Measurements from ENCODE around the gene CACNG7. TPM values are rescaled to one million over a fixed set of nuclear protein-coding genes. Genes with fewer than 3 reads are reported as not detected.
A peak's percentile ranks its signal among the peaks of the same experiment; 100 is the strongest.

Gene CACNG7
- total and polyA plus RNA-seq, 4 donors: not detected

GRCh38 chr19:53876651-53877224 lies 32.3 kb upstream of the CACNG7 start:
- Histone ChIP-seq H3K9me3 (ENCODE audit: control insufficient read depth in 4 of 4, insufficient read depth in 3 of 4, low read length in 3 of 4) (no peaks in the 10 kb centered on the region), H3K27me3 (ENCODE audit: control insufficient read depth in 3 of 3, insufficient read depth in 3 of 3, low read length in 2 of 3) (peaks cover 0 to 18% (median 16%) of the 10 kb centered on the region in 3 donors), H3K9ac (ENCODE audit: insufficient read depth in 1 of 2, low read length in 2 of 2) (no peak overlapping the region), H3K36me3 (ENCODE audit: control insufficient read depth in 4 of 4, insufficient read depth in 4 of 4, low read length in 4 of 4) (peaks cover 14 to 23% (median 19%) of the 10 kb centered on the region in 4 donors), H3K27ac (ENCODE audit: low read depth in 1 of 2, low read length in 1 of 2) (no peak overlapping the region), H3K4me1 (ENCODE audit: control insufficient read depth in 5 of 5, insufficient read depth in 5 of 5, low read length in 5 of 5) (peaks cover 0 to 14% (median 7%) of the 10 kb centered on the region in 5 donors), H3K4me3 (no peak overlapping the region)
- ATAC-seq (ENCODE audit: insufficient read depth, low FRiP score) (no peak), DNase-seq (no peak)
- WGBS, 2 donors: 73 to 91% methylated on average over 6 of the region's 6 CpGs
- no peak for TF ChIP-seq CTCF (IDR thresholded peaks at IDR 0.05; ENCODE audit: control extremely low read depth, extremely low read depth)

DNA sequence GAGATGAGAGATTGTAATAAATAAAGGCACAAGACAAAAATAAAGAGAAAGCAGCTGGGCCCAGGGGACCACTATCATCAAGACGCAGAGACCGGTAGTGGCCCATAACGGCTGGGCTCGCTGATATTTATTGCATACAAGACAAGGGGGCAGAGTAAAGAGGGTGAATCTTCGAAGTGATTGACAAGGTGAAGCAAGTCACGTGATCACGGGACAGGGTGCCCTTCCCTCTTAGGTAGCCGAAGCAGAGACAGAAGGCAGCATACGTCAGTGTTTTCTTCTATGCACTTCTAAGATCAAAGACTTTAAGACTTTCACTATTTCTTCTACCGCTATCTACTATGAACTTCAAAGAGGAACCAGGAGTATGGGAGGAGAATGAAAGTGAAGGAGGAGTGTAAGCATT lies 31.7 kb upstream of the CACNG7 start:
- 77 to 84% methylated on average over 10 of the region's 10 CpGs for WGBS, 2 donors

GRCh38 chr19:53878776-53879139 lies 30.3 kb upstream of the CACNG7 start:
- DNase-seq: no peak
- no peak for ATAC-seq (ENCODE audit: insufficient read depth, low FRiP score)
- 30 to 43% methylated on average over 12 of the region's 12 CpGs for WGBS, 2 donors
- TF ChIP-seq CTCF (IDR thresholded peaks at IDR 0.05; ENCODE audit: control extremely low read depth, extremely low read depth): no peak
- peaks cover 0 to 30% (median 23%) of the 10 kb centered on the region in 3 donors for H3K27me3 ChIP-seq (ENCODE audit: control insufficient read depth in 3 of 3, insufficient read depth in 3 of 3, low read length in 2 of 3)
- H3K9me3 ChIP-seq (ENCODE audit: control insufficient read depth in 4 of 4, insufficient read depth in 3 of 4, low read length in 3 of 4): no peaks in the 10 kb centered on the region
- H3K4me1 ChIP-seq (ENCODE audit: control insufficient read depth in 5 of 5, insufficient read depth in 5 of 5, low read length in 5 of 5): peaks cover 0 to 13% (median 11%) of the 10 kb centered on the region in 5 donors
- H3K4me3 ChIP-seq: peak overlapping the region; percentile 35
- peaks cover 10 to 17% (median 13%) of the 10 kb centered on the region in 4 donors for H3K36me3 ChIP-seq (ENCODE audit: control insufficient read depth in 4 of 4, insufficient read depth in 4 of 4, low read length in 4 of 4)
- H3K27ac ChIP-seq (ENCODE audit: low read depth in 1 of 2, low read length in 1 of 2): no peak overlapping the region
- H3K9ac ChIP-seq (ENCODE audit: insufficient read depth in 1 of 2, low read length in 2 of 2): peak overlapping the region; percentile 43 to 50

More for the DNA sequence above, 31.7 kb upstream of the CACNG7 start:
- Histone ChIP-seq H3K4me3 (no peak overlapping the region), H3K27ac (ENCODE audit: low read depth in 1 of 2, low read length in 1 of 2) (no peak overlapping the region), H3K4me1 (ENCODE audit: control insufficient read depth in 5 of 5, insufficient read depth in 5 of 5, low read length in 5 of 5) (peaks cover 0 to 16% (median 11%) of the 10 kb centered on the region in 5 donors), H3K27me3 (ENCODE audit: control insufficient read depth in 3 of 3, insufficient read depth in 3 of 3, low read length in 2 of 3) (peaks cover 0 to 19% (median 19%) of the 10 kb centered on the region in 3 donors), H3K9ac (ENCODE audit: insufficient read depth in 1 of 2, low read length in 2 of 2) (no peak overlapping the region), H3K9me3 (ENCODE audit: control insufficient read depth in 4 of 4, insufficient read depth in 3 of 4, low read length in 3 of 4) (no peaks in the 10 kb centered on the region), H3K36me3 (ENCODE audit: control insufficient read depth in 4 of 4, insufficient read depth in 4 of 4, low read length in 4 of 4) (peaks cover 14 to 23% (median 19%) of the 10 kb centered on the region in 4 donors)
- no peak for TF ChIP-seq CTCF (IDR thresholded peaks at IDR 0.05; ENCODE audit: control extremely low read depth, extremely low read depth)
- ATAC-seq (ENCODE audit: insufficient read depth, low FRiP score) (no peak), DNase-seq (no peak)

Measured in lung (tissue), 12 donors.